Stimulated activated CD4-positive, alpha-beta T cell treated with anti-CD3 and anti-CD28 coated beads, Interleukin-12 subunit alpha, Interleukin-12 subunit beta, amount 100 ng/mL, for 24 hours (primary cell): Measurements from ENCODE around the gene TMEM129.

Source experiments
- DNase-seq, 2 experiments: peaks; one replicate each; pipeline ENCODE4 v3.0.0-alpha.2; 2020; ENCODE audit warnings: low read depth in 2 of 2

The TMEM129 gene

GRCh38 chr4:1669270-1669669 is 51.9 kb downstream of the TMEM129 start:
- DNase-seq = no peak

GRCh38 chr4:1668488-1668840 is 52.7 kb downstream of the TMEM129 start:
- DNase-seq = no peak

- no peak for DNase-seq
These were observed 53.9 kb downstream of the TMEM129 start for GRCh38 chr4:1667273-1667672.

GRCh38 chr4:1666391-1666790 is 54.7 kb downstream of the TMEM129 start:
- no peak for DNase-seq
